ENCODE measurements around the gene XAB2. TPM values are rescaled to one million over a fixed set of nuclear protein-coding genes. Genes with fewer than 3 reads are reported as not detected.

The XAB2 gene
- total and polyA plus RNA-seq, 2 donors (not counting 3 experiments of a cell fraction or from before 2014, with no cell fraction given): 37.3 to 47.6 TPM

DNA sequence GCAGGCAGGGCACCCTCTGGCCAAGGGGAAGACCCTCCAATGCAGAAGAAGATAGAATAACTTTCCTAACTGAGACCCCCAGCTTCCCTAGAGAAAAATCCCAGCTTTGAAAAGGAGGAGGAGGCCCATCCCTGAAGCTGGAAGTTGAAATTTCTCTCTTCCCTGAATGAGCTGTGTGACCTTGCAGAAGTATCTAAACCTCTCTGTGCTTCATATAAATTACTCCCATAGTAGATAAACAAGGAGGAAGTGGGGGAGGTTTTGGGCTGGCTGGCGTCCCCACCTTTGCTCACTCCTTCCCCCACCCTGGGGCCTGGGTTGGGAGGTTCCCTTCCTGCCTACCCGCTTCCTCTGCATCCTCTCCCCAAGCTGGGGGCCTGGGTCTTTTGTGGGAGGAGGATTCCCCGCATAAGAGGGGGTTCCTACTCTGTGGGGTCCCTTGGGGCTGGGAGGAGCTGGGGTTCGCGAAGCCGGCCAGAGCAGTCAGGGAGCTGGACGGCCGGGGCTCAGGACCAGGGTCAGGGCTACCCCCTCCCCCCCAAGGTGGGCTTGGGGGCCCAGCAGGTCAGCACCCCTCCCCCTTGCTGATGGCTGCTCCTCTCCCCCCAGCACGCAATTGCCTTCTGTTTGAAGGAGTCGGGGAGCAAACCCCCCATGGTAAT lies 22.0 kb downstream of the XAB2 start:
- TF ChIP-seq POLR2AphosphoS5 (IDR thresholded peaks at IDR 0.05; ENCODE audit: insufficient read depth, low read depth, low read length) (no peak), GATA2 (IDR thresholded peaks at IDR 0.05; ENCODE audit: insufficient read depth, insufficient read length, low read depth, low read length) (no peak), FOS (IDR thresholded peaks at IDR 0.05; ENCODE audit: borderline replicate concordance, insufficient read depth, low read length) (no peak), MYC (IDR thresholded peaks at IDR 0.05; ENCODE audit: low read depth, low read length) (no peak), EZH2 (IDR thresholded peaks at IDR 0.05; ENCODE audit: borderline replicate concordance, low read depth, low read length, severe bottlenecking) (no peak), POLR2A (IDR thresholded peaks at IDR 0.05; ENCODE audit: low read depth, low read length) (no peak), JUN (IDR thresholded peaks at IDR 0.05; ENCODE audit: borderline replicate concordance, insufficient read depth, insufficient read length, low read depth) (no peak)
- TF ChIP-seq, protein P1, sequence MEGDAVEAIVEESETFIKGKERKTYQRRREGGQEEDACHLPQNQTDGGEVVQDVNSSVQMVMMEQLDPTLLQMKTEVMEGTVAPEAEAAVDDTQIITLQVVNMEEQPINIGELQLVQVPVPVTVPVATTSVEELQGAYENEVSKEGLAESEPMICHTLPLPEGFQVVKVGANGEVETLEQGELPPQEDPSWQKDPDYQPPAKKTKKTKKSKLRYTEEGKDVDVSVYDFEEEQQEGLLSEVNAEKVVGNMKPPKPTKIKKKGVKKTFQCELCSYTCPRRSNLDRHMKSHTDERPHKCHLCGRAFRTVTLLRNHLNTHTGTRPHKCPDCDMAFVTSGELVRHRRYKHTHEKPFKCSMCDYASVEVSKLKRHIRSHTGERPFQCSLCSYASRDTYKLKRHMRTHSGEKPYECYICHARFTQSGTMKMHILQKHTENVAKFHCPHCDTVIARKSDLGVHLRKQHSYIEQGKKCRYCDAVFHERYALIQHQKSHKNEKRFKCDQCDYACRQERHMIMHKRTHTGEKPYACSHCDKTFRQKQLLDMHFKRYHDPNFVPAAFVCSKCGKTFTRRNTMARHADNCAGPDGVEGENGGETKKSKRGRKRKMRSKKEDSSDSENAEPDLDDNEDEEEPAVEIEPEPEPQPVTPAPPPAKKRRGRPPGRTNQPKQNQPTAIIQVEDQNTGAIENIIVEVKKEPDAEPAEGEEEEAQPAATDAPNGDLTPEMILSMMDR (IDR thresholded peaks at IDR 0.05; ENCODE audit: extremely low read depth in 1 of 2, insufficient read depth in 1 of 2, low read depth in 1 of 2, low read length in 2 of 2): no peak
- TF ChIP-seq, protein P2, sequence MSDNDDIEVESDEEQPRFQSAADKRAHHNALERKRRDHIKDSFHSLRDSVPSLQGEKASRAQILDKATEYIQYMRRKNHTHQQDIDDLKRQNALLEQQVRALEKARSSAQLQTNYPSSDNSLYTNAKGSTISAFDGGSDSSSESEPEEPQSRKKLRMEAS (IDR thresholded peaks at IDR 0.05; ENCODE audit: insufficient read depth, insufficient read length): no peak
- Histone ChIP-seq H3K4me1 (ENCODE audit: control insufficient read depth, extremely low read depth, insufficient read depth, low read length) (no peaks in the 10 kb centered on the region), H3K4me3 (replicated peaks in 1 of 3; ENCODE audit: insufficient read depth in 1 of 3, low read depth in 1 of 3, low read length in 3 of 3) (no peak overlapping the region), H3K9me3 (replicated peaks; ENCODE audit: control insufficient read depth, insufficient read depth, low read length) (no peaks in the 10 kb centered on the region), H3K27ac (ENCODE audit: insufficient read depth, low read depth, low read length) (no peak overlapping the region), H3K27me3 (ENCODE audit: control insufficient read depth in 2 of 2, insufficient read depth in 2 of 2, low read length in 2 of 2) (no peaks in the 10 kb centered on the region), H2AFZ (ENCODE audit: low read depth, low read length) (no peak overlapping the region), H3K36me3 (ENCODE audit: control insufficient read depth in 2 of 2, extremely low read depth in 1 of 2, insufficient read depth in 2 of 2, low read length in 2 of 2) (no peaks in the 10 kb centered on the region), H3K9ac (replicated peaks; ENCODE audit: extremely low read depth, insufficient read depth, low read length) (no peak overlapping the region), H3K79me2 (ENCODE audit: control insufficient read depth, insufficient read depth, low read length) (no peaks in the 10 kb centered on the region), H4K20me1 (replicated peaks; ENCODE audit: control insufficient read depth, extremely low read depth, insufficient read depth, low read length) (no peaks in the 10 kb centered on the region), H3K4me2 (ENCODE audit: insufficient read depth, low read length) (no peak overlapping the region), H3K9me1 (replicated peaks; ENCODE audit: control insufficient read depth, extremely low read depth, insufficient read depth, low read length) (no peaks in the 10 kb centered on the region)
- no peak for DNase-seq (ENCODE audit: low read depth, low spot score)
- dilution Hi-C loops (cut with MboI; ENCODE audit: extremely low pct_ligation_motif_present, low sequenced_read_pairs): no loop called here
- ChIA-PET CTCF (no interaction called here), POLR2A (no interaction called here)
- intact Hi-C loops (cut with micrococcal nuclease): no loop called here
- BruUV-seq (replicated peaks): no TSS peak
- FAIRE-seq: no peak

Data from endothelial cell of umbilical vein (primary cell).